Stimulated activated CD8-positive, alpha-beta memory T cell treated with anti-CD3 and anti-CD28 coated beads, Interleukin-4, amount 100 ng/mL, for 48 hours (primary cell): ENCODE measurements around the gene ARMC3.

Experiments
- DNase-seq: peaks from one replicate; pipeline ENCODE4 v3.0.0-alpha.2; 2020

Gene ARMC3

GRCh38 chr10:22931948-22932347 lies 4.1 kb downstream of the ARMC3 start:
- no peak for DNase-seq

GRCh38 chr10:22932626-22933370 lies 4.9 kb downstream of the ARMC3 start:
- DNase-seq: no peak

GRCh38 chr10:22934726-22935125 lies 6.9 kb downstream of the ARMC3 start:
- no peak for DNase-seq

GRCh38 chr10:22942437-22942836 lies 14.6 kb downstream of the ARMC3 start:
- DNase-seq: no peak

- no peak for DNase-seq
Measured at GRCh38 chr10:22945934-22946673, 18.3 kb downstream of the ARMC3 start.

- DNase-seq: no peak
Measured at GRCh38 chr10:22954970-22955369, 27.1 kb downstream of the ARMC3 start.

- no peak for DNase-seq
Measured at GRCh38 chr10:22958338-22958737, 30.5 kb downstream of the ARMC3 start.

GRCh38 chr10:22959292-22959691 lies 31.4 kb downstream of the ARMC3 start:
- DNase-seq: no peak

GRCh38 chr10:22959950-22960349 lies 32.1 kb downstream of the ARMC3 start:
- DNase-seq: no peak

- DNase-seq: no peak
Measured at GRCh38 chr10:22962817-22963216, 35.0 kb downstream of the ARMC3 start.

GRCh38 chr10:22969704-22970103 lies 41.9 kb downstream of the ARMC3 start:
- no peak for DNase-seq

- DNase-seq: no peak
Measured at GRCh38 chr10:22976534-22976933, 48.7 kb downstream of the ARMC3 start.

- DNase-seq: no peak
Measured at GRCh38 chr10:22977751-22978150, 49.9 kb downstream of the ARMC3 start.

- DNase-seq: no peak
Measured at GRCh38 chr10:22978287-22978686, 50.4 kb downstream of the ARMC3 start.

GRCh38 chr10:22978918-22979317 lies 51.1 kb downstream of the ARMC3 start:
- no peak for DNase-seq

- DNase-seq: no peak
Measured at GRCh38 chr10:22980822-22981221, 53.0 kb downstream of the ARMC3 start.

- no peak for DNase-seq
Measured at GRCh38 chr10:22984066-22984465, 56.2 kb downstream of the ARMC3 start.

GRCh38 chr10:22986771-22987542 lies 59.1 kb downstream of the ARMC3 start:
- no peak for DNase-seq

- DNase-seq: peak; percentile 78
Measured at GRCh38 chr10:22988581-22989360, 60.9 kb downstream of the ARMC3 start.

GRCh38 chr10:22990443-22990842 lies 62.6 kb downstream of the ARMC3 start:
- DNase-seq: no peak

GRCh38 chr10:22992075-22992474 lies 64.2 kb downstream of the ARMC3 start:
- DNase-seq: no peak

- no peak for DNase-seq
Measured at GRCh38 chr10:22992621-22993020, 64.8 kb downstream of the ARMC3 start.

- DNase-seq: no peak
Measured at GRCh38 chr10:22993314-22993713, 65.5 kb downstream of the ARMC3 start.
